HG03439 (cell line): ENCODE data around the gene DPP7.
"Not testable (repeated sequence)": the region's sequence is repeated elsewhere in the genome, so short reads cannot be mapped to it uniquely, and the experiment has no call there.

Experiments
- ATAC-seq: cut with Tn5 transposase; IDR thresholded peaks from one replicate; pipeline ENCODE4 v1.9.1; 2021; ENCODE audit warnings: mild to moderate bottlenecking, moderate library complexity; ENCODE audit not compliant: unreplicated experiment

Gene DPP7

DNA sequence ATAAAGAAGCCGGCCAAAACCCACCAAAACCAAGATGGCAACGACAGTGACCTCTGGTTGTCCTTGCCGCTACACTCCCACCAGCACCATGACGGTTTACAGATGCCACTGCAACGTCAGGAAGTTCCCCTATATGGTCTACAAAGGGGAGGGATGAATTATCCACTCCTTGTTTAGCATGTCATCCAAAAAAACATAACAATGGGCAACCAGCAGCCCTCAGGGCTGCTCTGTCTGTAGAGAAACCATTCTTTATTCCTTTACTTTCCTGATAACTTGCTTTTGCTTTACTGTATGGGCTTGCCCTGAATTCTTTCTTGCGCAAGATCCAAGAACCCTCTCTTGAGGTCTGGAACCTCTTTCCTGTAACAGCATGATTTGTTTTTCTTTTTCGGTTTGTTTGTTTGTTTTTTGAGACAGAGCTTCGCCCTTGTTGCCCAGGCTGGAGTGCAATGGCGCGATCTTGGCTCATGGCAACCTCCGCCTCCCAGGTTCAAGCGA, 39.2 kb downstream of the DPP7 start:
- no peak for ATAC-seq

DNA sequence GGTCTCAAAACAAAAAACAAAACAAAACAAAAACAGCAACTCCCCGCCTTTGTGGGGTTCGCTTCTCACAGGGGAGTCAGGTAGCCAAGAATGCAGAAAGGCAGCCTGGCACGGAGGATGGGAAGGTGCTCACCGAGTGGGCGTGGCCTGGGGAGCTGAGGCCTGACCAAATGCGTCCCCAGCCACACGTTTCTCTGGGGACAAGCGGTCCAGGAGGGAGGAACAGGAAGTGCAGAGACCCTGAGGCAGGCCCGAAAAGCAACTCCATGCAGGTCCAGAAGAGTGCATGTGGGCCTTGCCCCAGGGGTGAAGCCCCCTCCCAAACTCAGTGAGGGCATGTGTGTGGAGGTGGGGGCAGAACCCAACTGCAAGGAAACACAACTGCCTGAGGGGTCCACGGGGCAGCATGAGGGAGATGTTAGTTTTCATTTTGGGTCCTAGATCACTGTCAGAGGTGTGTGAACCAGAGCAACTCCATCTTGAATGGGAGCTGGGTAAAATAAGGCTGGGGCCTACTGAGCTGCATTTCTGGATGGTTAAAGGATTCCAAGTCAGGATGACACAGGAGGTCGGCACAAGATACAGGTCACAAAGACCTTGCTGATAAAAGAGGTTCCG, 39.8 kb downstream of the DPP7 start:
- no peak for ATAC-seq

DNA sequence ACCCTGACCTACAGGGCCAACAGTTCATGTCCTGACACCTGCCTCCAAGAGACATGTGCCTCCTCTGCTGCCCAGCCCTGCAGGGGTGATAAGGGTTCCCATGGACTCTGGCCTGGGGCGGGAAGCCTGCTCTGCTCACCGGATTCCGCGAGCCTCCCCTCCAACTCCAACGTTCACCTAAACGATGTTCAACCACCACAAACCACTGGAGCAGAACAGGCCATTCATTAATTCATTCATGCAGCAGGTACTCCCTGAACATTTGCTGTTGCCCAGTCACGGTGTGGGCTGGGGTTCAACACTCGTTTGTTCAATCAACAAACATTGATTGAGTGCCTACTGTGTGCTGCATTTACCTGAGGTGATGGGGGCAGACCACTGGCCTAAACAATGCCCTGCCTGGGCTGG, 40.5 kb downstream of the DPP7 start:
- no peak for ATAC-seq

DNA sequence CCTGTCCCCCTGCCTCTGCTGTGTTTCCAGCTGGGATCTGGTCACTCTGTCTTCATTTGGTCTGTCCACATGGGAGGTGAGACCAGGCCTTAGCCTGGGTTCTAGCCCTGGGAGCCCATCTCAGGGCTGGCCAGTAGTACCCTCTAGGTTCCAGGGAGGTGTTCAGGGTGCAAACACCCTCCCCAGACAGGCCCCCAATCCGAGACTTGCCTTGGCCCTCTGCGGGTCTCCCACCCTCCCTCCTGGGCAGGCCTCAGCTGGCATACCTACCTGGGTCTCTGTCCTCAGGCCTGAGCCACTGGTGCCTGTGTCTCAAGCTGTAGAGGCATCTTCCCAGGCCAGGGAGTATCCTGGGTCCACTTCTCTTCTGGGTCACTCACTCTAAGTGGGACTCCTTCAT, 43.3 kb downstream of the DPP7 start:
- no peak for ATAC-seq

DNA sequence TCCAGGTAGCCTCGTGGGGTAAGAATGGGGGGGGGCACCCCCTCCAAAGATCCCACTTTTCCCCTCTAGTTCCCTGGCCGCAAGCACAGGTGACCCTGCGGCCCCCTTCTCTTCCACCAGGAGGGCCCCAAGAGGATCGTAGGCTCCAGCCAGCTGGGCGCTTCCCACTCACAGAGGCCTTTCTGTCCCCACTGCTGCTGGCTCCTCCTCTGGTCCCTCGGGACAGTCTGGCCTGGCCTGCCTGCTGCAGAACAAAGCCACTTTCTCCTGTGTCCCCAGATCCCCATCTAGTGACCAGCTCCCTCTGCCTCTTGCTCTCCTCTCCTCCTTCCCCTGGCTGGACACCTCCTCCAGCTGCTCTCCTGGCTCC, 43.6 kb downstream of the DPP7 start:
- ATAC-seq = peak; percentile 5

DNA sequence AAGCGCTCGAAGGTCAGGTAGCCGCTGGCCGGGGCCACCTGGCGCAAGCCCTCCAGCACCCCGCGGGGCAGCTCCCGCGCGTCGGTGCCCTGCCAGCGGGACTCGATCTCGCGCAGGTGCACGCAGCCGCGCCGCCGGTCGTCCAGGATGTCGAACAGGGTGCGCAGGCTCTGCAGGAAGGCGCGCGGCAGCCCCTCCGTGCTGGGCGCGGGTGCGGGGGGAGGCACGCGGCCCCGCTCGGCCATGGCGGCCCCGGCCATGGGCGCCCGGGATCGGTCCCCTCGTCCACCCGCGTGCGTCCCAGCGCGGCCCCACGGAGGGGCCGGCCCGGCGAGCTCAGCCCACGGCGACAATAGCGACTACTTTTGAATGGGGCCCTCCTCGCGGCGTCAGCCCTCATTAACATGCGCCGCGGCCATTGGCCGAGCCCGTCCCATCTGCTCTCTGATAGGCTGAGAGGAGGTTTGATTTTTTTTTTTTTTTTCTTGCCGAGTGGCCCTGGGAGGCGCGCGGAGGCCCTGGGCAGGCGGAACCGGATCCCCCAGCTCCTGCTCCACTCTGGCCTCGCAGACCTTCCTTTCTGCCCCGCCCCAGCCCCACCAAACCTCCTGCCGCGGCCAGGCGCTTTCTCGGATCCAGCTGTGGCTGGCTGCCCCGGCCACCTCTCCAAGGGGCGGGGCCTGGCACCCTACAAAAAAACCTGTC, 44.2 kb downstream of the DPP7 start, which contains the start of gene SAPCD2:
Gene SAPCD2, minus strand, starts transcription at position 357 of the 705 bp plus-strand sequence. Its CDS starts 97 bp downstream, at position 260.
- ATAC-seq = peak; percentile 57

DNA sequence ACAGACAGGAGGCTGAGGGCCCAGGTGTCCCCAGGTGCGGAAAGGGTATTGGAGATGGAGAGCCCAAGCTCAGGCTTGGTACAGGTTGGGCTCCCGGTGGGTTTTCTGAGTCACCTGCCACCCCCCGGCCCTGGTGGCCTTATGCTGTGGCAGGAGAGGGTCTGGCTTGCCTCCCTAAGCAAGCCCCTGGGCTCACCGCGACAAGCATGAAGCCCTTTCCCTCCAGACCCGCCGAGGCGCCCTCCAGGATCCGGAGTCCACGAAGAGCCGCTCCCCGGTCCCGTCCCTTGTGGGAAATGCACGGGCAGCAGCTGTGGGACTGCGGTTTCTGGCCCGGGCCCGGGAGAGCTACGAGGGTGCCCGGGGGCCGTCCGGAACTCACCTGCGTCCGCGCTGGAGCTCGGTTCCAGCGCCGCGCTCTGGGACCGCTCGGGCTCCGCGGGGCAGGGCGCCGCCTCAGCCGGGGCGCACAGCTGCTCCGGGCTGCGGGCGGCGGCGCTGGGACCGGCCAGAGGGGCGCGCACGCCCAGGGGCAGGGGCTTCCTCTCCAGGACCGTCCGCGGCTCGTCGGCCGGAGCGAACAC, 44.9 kb downstream of the DPP7 start:
- ATAC-seq = peak; percentile 0

DNA sequence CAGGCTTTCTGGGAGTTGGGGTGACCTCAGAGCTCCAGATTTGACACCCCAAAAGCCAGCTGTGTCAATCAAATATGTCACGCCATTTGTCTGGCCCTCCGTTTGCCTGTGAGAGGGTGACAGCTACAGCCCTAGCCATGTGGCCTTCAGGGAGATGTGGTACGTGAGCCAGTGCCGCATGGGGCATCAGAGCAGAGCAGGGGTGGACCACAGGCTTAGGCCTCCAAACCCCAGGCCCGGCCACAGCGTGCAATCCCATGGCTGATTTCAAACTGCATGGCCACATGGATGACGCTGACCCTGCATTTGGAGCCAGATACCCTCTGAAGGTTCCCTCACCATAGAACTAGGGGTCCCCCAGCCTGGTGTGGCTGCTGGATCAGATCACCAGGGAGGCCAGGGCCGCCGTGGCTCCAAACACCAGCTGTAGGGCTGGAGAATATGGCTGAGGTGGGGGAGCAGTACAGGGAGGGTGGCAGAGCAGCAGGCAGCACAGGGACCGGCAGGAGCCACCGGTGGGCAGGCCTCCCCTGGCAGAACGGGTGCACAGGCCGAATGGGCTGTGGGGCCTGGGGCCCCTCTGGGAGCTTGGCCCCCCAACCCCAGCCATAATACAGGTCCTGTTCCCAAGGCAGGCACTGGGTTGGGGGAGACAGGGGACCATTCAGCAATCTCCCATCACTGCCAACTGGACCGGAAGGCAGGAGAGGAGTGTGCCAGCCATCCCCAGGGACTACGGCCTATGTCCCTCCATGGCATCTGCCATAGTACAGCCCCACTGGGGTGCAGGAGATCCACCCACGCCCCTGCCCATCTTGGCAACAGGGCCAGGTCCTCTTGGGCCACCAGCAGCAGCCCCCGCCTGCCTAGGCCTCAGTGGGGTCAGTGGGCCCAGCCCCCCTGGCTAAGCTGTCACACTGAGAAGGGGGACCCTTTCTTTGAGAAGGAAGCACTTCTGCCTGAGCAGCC, 45.7 kb downstream of the DPP7 start:
- ATAC-seq = no peak

DNA sequence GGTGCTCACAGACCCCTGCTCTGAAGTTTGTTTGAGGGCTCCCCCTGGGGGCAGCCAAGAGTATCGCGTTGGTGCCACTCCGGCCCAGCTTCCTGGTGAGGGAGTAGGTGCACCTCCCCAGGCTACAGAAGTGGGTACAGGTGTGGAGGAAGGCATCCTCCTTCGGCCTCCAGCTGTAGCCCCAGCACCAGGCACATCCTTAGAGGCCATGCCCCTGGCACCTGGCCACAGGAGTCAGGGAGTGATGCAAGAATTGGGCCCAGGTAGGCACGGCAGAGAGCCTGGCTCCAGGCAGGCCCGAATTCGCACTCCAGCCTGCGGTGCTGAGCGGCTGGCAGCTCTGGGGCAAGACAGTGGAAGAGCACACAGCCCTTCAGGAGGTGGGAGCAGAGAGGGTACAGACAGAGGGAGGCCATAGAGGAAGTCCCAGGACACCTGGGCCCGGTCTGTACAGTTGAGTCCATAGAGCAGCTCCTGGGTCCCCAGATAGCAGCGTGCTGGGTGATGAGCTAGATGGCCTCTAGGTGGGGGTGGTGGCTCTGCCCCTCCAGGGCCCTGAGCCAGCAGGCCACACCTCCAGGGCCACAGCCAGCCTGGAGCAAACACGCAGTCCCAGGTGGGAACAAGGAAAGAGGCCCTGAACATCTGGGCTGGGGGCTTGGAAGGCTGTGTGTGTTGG, 46.5 kb downstream of the DPP7 start:
- no peak for ATAC-seq

DNA sequence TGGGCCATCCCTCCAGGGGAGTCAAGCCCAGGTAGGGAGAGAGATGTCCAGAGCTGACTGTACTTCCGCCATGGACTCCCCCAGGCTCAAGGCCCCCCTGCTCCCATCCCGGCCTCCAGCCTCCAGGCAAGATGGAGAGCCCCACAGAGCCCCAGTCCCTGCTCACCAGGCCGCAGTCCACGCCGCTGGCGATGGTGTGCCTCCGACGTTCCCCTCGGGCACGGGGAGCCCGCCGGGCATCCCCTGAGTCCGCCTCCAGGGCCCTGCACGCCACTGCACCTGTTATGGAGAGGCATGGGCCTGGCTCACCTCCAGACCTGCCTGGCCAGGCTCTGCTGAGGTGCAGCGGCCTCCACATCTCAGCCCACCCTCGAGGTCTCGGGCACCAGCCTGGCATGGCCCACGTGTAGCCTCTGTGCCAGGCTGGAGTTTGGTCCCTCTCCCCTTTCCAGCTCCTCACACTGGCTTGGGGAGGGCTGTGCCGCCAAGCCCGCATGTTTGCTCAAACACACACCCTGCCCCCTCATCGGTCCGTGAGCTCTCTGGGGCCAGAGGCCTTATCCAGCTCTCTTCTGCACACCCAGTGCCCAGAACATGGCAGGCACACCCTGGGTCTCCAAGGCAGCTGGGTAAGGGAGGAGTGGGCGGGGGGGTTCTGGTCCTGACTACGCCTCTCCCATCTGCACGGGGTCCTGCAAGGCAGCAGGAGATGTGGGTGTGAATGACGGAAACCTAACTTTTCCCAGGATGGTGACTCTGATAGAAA, 48.3 kb downstream of the DPP7 start:
- ATAC-seq = no peak

DNA sequence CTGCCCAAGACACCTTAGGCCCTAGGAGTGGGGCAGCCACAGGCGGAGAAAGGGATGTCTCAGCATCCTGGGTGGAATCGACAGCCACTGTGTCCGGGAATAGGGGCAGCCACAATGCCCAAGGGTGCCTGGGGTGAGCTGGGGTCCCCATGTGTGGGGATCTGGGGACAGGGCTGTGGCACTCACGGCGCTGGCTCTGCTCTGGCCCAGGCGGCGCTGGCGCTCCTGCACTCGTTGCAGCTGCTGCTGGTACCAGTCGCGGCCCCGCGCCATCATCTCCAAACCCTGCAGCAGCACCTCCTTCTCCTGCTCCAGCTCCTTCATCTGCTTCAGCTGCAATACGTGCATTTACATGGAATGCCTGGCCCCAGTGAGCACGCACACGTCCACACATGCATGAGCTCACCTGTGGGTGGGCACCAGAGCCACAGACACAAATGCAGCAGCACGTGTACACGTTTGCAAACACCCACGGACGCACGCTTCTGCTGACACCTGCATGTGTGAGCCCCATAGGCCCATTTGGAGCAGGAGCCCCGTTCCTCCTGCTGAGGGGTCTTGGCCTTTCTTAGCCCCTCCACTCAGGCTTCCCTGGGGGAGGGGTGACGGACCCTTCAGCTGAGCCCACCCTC, 49.1 kb downstream of the DPP7 start:
- ATAC-seq = no peak

DNA sequence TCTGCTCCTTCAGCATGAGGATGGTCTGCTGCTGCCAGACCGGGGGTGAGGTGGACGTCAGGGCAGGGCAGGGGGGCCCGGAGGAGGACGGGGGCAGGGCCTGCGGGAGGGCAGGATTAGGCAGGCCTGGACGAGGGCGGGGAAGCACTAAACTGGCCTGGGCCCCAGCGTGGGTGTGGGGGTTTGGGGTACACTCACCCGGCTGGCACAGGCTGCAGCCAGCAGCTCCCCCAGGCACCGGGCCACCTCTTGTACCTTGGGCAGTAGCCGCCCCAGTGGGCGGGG, 49.7 kb downstream of the DPP7 start:
- no peak for ATAC-seq

DNA sequence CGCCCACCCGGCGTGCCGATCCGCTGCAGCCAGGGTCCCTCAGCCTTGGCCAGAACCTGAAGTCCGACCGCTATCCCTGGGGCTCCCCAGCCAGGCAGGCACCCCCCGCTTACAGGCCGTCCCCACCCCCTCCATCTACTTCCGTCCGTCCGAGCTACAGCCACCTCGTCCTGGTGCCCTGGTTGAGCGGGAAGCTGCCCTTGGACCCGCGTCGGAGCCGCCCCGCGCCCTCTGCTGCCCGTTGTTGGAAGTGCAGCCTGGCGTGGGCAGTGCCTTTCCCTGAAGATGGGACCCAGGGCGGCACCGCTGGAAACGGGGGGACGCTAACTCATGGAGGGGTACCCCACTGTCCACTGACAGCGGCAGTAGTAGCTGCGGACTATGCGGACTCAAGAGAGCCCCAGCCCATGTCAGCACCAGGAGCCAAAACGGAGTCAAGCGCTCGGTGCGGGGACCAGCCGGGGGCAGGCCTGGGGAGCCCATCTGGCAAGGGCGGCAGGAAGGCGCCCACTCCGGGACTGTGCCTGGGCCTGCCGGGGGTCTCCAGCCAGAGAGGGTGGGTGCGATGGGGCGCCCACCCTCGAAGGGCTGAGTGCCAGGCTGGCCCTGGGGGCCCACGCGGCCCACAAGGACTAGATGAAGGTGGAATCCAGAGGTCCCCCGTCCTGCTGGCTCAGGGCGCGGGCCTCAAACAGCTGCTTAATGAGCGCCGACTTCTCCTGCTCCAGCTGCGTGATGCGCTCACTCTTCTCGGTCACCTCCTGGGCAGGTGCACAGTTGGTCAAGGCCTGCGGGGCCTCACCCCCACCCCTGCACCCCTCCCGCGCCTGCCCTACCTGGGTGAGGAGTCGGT, 50.3 kb downstream of the DPP7 start:
- no peak for ATAC-seq

DNA sequence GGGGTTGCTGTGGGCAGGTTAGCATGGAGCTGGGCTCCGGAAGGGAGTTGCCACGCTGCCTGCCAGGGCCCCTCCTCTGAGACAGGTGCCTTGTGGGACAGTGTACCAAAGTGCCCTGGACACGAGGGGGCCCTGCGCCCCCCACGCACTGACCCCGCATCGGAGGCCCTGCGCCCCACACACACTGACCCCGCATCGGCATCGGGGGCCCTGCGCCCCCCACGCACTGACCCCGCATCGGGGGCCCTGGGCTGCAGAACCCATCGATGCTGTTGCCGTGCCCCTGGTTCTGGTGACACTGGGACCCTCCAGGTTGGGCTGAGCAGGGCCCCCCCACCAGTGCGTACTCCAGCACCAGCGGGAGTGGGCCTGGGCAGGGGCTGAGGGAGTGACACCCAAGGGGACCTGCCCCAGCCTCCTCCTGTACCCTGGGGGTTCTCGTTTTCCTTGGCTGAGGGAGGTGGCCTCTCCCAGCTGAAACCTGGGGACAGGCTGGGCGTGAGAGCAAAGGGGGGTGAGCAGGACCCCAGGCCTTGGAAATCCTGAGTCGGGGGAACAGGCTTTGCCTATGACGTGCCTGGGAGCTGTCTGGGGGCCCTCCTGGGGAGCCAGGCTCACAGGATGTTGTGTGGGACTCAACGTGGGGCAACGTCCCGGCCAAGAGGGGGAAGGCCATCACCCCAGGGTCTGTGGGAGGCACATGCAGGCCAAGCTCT, 51.1 kb downstream of the DPP7 start:
- ATAC-seq = no peak

DNA sequence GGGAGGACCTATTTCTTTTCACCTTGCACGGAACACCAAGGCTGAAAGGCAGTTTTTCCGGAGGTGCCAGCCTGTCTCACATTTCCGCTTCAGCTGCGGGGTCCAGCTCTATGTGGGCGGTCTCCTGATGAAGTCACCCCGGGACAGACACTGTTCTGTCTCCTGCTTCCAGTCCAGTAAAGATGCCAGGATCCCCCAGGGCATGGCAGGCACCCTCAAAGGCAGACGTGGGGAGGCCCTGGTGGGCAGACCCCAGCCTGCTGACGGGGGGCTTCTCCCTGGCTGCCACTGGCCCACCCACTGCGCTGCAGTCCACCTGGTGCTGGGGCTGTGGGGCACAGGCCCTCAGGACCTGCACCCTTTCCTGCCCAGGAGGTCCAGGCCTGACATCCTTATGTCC, 51.7 kb downstream of the DPP7 start:
- ATAC-seq = not testable (repeated sequence)

DNA sequence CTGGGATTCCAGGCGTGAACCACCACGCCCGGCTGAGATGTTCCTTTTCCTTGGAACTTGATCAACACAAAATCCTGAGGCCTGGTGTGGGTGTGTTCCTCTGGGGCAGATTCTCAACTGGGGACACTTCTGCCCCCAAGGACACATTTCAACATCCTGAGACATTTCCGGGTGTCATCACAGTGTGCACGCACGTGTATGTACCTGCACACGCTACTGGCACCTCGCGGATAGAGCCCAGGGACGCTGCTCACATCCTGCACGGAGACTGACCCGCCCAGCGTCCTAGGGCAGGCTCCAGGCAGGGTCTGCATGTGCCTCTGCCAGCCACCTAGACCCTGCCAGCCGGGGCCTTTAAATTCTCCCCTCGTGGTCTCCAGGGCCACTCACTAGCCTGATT, 52.1 kb downstream of the DPP7 start:
- no peak for ATAC-seq
